HK-2 (cell line): Measurements from ENCODE around the gene PACSIN2.

Experiments used
- DNase-seq: peaks from one replicate; pipeline ENCODE4 v3.0.0-alpha.2; 2018; ENCODE audit not compliant: unreplicated experiment

PACSIN2 gene

DNA sequence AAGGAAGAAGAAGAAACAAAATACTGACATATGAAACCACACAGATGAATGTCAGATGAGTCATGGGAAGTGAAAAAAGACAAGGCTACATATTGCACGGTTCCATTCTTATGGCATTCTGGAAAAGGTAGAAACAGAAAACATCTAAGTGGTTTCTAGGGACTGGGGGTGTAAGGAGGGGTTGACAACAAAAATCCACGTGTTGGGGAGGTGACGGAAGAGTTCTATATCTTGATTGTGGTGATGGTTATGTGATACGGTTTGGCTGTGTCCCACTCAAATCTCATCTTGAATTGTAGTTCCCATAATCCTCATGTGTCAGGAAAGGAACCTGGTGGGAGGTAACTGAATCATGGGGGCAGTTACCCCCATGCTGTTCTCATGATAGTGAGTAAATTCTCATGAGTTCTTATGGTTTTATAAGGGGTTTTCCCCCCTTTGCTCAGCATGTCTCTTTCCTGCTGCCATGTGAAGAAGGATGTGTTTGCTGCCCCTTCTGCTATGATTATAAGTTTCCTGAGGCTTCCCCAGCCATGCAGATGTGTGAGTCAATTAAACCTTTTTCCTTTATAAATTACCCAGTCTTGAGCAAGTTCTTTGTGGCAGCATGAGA, 151.5 kb downstream of the PACSIN2 start:
- DNase-seq = peak; percentile 42

GRCh38 chr22:42862045-42862734, 152.8 kb downstream of the PACSIN2 start:
- DNase-seq = no peak

GRCh38 chr22:42860968-42861367, 154.0 kb downstream of the PACSIN2 start:
- no peak for DNase-seq

DNA sequence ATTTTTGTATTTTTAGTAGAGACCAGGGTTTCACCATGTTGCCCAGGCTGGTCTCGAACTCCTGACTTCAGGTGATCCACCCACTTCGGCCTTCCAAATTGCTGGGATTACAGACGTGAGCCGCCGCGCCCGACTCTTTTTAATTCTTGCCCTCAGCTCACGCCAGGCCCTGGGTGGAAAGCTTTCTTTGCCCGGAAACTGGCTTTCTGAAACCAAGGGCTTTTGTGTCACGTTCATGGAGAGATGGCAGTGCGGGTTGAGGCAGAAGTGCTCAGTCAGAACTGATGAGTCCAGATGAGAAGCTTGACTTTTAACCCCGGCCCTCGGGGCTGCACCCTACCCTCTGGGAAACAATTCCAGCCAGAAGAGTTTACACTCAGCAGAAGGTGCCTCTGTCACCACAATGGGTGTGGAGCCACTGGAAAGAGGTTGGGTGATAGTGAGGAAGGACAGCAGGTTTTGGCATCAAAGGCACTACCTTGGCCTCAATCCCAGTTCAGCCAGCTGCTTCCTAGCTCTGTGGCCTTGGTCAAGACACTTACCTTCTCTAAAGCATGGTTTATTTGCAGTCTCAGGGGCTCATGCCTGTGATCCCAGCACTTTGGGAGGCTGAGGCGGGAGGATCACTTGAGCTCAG, 157.0 kb downstream of the PACSIN2 start:
- DNase-seq = peak; percentile 35

GRCh38 chr22:42856865-42857704, 157.9 kb downstream of the PACSIN2 start, which contains the start of gene ARFGAP3:
Gene ARFGAP3, minus strand, starts transcription at chr22:42857273. Its CDS starts 91 bp downstream, at chr22:42857182.
- peak; percentile 93 for DNase-seq

DNA sequence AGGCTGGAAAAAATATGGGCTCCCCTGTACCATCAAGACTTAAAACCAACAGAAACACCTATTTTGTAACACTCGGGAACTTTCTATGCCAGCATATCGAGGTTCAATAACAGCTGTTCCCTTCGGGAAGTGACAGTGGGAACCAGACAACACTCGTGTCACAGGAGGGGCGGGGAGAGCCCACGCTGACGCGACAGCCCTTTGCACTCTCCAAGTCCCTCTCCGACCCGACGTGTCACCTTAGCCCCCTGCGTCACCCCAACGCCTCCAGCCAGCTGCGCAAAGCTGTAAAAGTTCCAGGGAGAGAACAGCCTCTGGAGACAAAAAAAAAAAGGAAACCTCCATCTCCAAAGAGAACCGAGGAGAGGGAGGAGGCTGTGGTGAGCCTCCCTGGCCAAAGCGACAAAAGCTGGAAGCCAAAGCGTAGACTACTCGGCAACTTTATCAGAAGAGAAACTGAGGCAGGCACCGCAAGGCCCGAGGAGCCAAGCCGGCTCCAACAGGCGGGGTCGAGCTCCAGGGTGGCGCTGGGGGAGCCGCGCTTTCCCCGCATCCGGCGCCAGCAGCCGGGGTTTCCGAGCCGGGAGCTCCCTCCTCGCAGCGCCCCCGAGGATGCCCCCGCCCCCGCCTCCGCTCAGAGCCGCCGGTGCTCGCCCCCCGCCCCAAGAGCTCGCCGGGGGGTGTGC, 158.6 kb downstream of the PACSIN2 start:
- DNase-seq = peak; percentile 39

DNA sequence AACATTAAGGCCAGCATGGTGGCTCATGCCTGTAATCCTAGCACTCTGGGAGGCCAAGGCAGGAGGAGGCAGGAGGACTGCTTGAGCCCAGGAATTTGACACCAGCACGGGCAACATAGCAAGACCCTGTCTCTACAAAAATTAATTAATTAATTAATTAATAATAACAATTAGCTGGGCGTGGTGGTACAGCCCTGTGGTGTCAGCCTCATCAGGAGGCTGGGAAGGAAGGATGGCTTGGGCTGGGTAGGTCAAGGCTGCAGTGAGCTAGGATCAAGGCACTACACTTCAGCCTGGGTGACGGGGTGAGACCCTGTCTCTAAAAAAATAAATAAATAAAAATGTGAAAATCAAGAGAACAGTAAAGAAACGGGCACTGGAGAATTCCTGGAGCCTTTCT, 159.2 kb downstream of the PACSIN2 start:
- DNase-seq = no peak

DNA sequence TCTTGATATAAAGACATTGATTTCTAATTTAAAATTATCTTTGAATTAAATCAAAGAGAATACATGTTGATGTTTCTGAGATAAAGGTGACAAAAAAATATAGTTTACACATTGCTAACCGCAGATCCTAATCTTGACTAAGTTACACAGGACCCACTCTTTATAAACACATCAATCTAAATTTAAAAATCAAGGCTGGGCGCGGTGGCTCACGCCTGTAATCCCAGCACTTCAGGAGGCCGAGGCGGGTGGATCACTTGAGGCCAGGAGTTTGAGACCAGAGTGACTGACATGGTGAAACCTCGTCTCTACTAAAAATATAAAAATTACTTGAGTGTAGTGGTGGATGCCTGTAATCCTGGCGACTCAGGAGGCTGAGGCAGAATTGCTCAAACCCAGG, 159.7 kb downstream of the PACSIN2 start:
- no peak for DNase-seq

GRCh38 chr22:42848941-42849550, 165.9 kb downstream of the PACSIN2 start:
- no peak for DNase-seq

DNA sequence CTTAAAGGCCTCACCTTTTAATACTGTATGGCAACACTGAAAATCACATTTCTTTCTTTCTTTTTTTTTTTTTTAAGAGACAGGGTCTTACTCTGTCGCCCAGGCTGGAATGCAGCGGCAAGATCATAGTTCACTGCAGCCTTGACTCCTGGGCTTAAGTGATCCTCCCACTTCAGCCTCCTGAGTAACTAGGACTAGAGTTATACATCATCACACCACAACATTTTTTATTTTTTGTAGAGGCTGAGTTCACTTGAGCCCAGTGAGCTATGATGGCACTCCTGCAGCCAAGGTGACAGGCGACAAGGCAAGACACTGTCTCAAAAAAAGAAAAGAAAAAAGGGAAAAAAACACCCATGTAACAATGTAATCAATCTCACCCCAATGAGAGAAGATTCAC, 167.8 kb downstream of the PACSIN2 start:
- DNase-seq = no peak

- no peak for DNase-seq
These were observed 170.2 kb downstream of the PACSIN2 start for GRCh38 chr22:42844756-42845155.

DNA sequence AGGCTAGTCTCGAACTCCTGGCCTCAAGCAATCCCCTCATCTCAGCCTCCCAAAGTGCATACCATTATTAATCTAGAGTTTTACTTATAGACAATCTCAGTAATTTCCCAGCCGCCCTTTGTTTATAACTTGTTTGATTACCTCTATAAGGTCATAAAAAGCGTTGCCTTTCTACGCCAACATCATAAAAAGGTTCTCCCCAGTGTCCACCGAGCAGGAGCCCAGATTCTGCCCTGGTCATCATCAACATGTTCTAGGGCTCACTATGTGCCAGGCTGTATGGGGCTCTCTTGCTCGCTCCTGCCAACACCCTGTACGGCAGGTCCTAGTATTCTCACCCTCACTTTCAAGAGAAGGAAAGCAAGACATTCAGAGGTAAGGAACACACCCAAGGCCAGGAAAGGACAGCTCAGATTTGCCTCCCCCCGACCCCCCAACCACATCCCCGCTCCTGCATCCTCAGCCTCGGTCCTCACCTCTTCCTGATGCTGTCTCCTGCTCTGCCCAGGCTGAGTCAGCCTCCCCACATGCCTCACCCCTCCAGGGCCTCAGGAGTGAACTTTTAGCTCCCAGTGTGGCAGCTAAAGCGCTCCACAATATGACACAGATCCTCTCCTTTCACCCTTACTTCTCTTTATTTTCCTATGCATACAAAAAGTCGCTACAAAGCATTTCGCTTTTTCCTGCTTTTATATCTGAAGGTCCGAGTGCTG, 172.1 kb downstream of the PACSIN2 start:
- no peak for DNase-seq

- DNase-seq = no peak
These were observed 173.5 kb downstream of the PACSIN2 start for GRCh38 chr22:42841444-42841843.

- DNase-seq = no peak
These were observed 177.4 kb downstream of the PACSIN2 start for GRCh38 chr22:42837556-42837955.

- no peak for DNase-seq
These were observed 178.9 kb downstream of the PACSIN2 start for GRCh38 chr22:42836026-42836425.

DNA sequence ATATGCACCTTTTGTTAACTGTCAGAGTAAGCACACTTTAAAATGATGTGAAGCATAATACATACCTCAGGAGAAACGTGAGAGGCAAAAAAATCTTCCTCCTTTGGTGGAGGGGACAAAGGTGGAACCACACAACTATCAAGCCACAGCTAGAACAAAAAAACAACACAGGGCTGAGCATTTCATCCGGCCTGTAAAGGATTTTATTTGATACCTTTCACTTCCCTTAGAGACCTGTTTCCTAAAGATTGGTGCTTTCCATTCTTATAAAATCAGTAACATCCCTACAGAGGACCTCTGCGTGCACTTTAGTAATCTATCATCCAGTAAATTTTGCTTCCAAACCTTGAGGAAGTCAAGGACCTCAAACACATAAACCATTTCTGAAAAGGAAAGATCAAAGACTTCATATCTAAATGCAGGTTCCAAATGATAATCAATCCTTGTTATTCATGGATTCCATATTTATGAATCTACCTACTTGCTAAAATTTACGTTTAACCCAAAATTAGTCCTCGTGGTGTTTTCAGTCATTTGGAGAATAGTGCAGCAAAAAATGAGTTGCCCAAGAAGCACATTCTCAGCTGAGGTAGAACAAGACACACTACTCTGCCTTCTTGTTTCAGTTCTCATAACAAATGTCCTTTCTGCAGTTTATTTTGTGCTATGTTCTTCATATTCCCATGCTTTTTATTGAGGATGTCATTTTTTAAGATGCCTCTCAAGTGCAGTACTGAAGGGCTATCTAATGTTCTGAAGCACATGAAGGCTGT, 180.6 kb downstream of the PACSIN2 start:
- no peak for DNase-seq

GRCh38 chr22:42833104-42833503, 181.8 kb downstream of the PACSIN2 start:
- DNase-seq = no peak

GRCh38 chr22:42831712-42832111, 183.2 kb downstream of the PACSIN2 start:
- DNase-seq = no peak

DNA sequence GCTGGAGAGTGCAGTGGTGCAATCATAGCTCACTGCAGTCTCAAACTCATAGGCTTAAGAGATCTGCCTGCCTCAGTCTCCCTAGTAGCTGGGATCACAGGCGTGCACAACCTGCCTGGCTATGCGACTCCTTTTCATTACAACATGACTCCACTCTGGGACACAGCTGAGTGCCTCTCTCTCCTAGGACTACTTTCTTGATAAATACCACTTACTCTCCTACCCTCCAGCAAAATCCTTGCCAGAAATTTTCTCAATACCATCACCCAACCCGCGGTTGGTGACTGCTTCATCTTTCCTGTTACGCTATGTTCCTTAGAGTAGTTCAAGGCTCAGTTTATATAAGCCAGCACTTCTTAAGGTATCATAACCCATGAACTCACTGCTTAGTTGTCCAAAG, 184.8 kb downstream of the PACSIN2 start:
- DNase-seq = no peak

DNA sequence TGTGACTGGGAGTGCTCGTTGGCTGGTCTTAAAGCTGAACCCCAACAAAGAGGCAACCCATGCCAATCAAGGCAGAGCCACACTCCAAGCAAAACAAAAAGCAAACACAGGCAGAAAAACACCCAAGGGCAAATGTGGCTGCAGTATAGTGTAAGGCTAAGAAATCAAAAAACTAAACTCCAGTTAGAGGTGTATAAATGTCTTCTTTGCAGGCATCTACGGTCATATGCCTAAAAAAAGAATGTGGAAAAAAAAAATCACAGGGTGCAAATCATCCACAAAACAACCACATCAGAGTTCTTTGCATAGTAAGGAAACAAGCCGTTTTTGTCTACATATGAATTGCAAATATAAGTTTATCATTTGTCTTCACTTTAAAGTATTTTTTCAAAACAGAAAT, 185.6 kb downstream of the PACSIN2 start:
- DNase-seq = no peak
